ENCODE results near the gene MB. TPM values are rescaled to one million over a fixed set of nuclear protein-coding genes. Genes with fewer than 3 reads are reported as not detected.
A peak's percentile ranks its signal among the peaks of the same experiment; 100 is the strongest.

The MB gene
- total and polyA plus RNA-seq, 2 donors from 2014 or later, result 0.84 TPM; not detected in 1

DNA sequence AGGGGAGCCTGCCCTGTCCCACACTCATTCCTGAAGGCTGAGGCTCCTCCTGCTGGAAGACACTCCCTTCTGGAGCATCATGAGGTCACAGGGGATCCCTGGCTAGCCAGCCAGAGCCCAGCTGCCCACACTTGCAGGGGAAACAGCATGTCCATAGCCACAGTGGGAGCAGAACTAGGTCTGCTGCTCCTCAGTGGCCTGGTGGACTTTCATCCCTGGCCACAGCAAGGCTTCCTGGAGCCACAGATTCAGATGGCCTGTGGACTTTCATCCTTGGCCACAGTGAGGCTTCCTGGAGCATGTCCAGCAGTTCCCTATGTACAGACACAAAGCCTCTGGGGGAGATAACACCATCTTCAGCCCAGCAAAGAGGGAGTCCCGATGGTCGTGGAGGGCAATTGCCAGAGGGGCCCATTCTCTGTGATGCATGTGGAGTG lies 25.2 kb upstream of the MB start:
- peak overlapping the region in 1 of 2 donors; percentile 14 for H3K27ac ChIP-seq (ENCODE audit: low read depth in 2 of 2, low read length in 2 of 2)
- H3K36me3 ChIP-seq (ENCODE audit: control insufficient read depth in 2 of 3, insufficient read depth in 3 of 3, low read length in 3 of 3), result no peaks in the 10 kb centered on the region
- H3K4me3 ChIP-seq (ENCODE audit: low read length in 3 of 3), result no peak overlapping the region
- DNase-seq (no peak), FAIRE-seq (no peak)
- no peaks in the 10 kb centered on the region for H3K9me3 ChIP-seq (ENCODE audit: control insufficient read depth in 2 of 3, insufficient read depth in 1 of 3, low read length in 3 of 3)
- H3K4me1 ChIP-seq (ENCODE audit: control insufficient read depth in 2 of 3, insufficient read depth in 2 of 3, low read depth in 1 of 3, low read length in 3 of 3), result peaks cover 0 to 21% (median 15%) of the 10 kb centered on the region in 3 donors
- intact Hi-C loops (cut with DNase I), result no loop called here
- TF ChIP-seq CTCF (IDR thresholded peaks at IDR 0.05; ENCODE audit: borderline replicate concordance, extremely low read depth, insufficient read depth), result no peak
- no peaks in the 10 kb centered on the region for H3K27me3 ChIP-seq (ENCODE audit: control insufficient read depth, insufficient read depth, low read length)
- H3K9ac ChIP-seq (ENCODE audit: low read length in 3 of 3), result no peak overlapping the region

GRCh38 chr22:35641494-35642120 lies 24.5 kb upstream of the MB start:
- Histone ChIP-seq H3K9me3 (ENCODE audit: control insufficient read depth in 2 of 3, insufficient read depth in 1 of 3, low read length in 3 of 3) (no peaks in the 10 kb centered on the region), H3K36me3 (ENCODE audit: control insufficient read depth in 2 of 3, insufficient read depth in 3 of 3, low read length in 3 of 3) (no peaks in the 10 kb centered on the region), H3K4me1 (ENCODE audit: control insufficient read depth in 2 of 3, insufficient read depth in 2 of 3, low read depth in 1 of 3, low read length in 3 of 3) (peaks cover 0 to 14% (median 9%) of the 10 kb centered on the region in 3 donors), H3K27ac (ENCODE audit: low read depth in 2 of 2, low read length in 2 of 2) (no peak overlapping the region), H3K4me3 (ENCODE audit: low read length in 3 of 3) (no peak overlapping the region), H3K27me3 (ENCODE audit: control insufficient read depth, insufficient read depth, low read length) (no peaks in the 10 kb centered on the region), H3K9ac (ENCODE audit: low read length in 3 of 3) (no peak overlapping the region)
- no peak for DNase-seq
- FAIRE-seq, result no peak
- no peak for TF ChIP-seq CTCF (IDR thresholded peaks at IDR 0.05; ENCODE audit: borderline replicate concordance, extremely low read depth, insufficient read depth)
- intact Hi-C loops (cut with DNase I), result no loop called here

GRCh38 chr22:35638410-35638809 lies 21.3 kb upstream of the MB start:
- DNase-seq, result peak; percentile 42 to 94 (median 60)
- Histone ChIP-seq H3K9me3 (ENCODE audit: control insufficient read depth in 2 of 3, insufficient read depth in 1 of 3, low read length in 3 of 3) (no peaks in the 10 kb centered on the region), H3K4me3 (ENCODE audit: low read length in 3 of 3) (no peak overlapping the region), H3K27me3 (ENCODE audit: control insufficient read depth, insufficient read depth, low read length) (no peaks in the 10 kb centered on the region), H3K4me1 (ENCODE audit: control insufficient read depth in 2 of 3, insufficient read depth in 2 of 3, low read depth in 1 of 3, low read length in 3 of 3) (peaks cover 0 to 12% (median 9%) of the 10 kb centered on the region in 3 donors), H3K27ac (ENCODE audit: low read depth in 2 of 2, low read length in 2 of 2) (peak overlapping the region; percentile 69 to 78), H3K9ac (ENCODE audit: low read length in 3 of 3) (no peak overlapping the region), H3K36me3 (ENCODE audit: control insufficient read depth in 2 of 3, insufficient read depth in 3 of 3, low read length in 3 of 3) (no peaks in the 10 kb centered on the region)
- no peak for TF ChIP-seq CTCF (IDR thresholded peaks at IDR 0.05; ENCODE audit: borderline replicate concordance, extremely low read depth, insufficient read depth)
- intact Hi-C loops (cut with DNase I), result no loop called here
- no peak for FAIRE-seq
